Raji (cell line): ENCODE results near the gene PPA2.

Experiments used
- POLR2A ChIP-seq: IDR thresholded peaks from 2 replicates; pipeline ENCODE4 v1.6.1; 2011; ENCODE audit warnings: low read depth, low read length, control low read depth; ENCODE audit not compliant: insufficient read depth

The PPA2 gene

DNA sequence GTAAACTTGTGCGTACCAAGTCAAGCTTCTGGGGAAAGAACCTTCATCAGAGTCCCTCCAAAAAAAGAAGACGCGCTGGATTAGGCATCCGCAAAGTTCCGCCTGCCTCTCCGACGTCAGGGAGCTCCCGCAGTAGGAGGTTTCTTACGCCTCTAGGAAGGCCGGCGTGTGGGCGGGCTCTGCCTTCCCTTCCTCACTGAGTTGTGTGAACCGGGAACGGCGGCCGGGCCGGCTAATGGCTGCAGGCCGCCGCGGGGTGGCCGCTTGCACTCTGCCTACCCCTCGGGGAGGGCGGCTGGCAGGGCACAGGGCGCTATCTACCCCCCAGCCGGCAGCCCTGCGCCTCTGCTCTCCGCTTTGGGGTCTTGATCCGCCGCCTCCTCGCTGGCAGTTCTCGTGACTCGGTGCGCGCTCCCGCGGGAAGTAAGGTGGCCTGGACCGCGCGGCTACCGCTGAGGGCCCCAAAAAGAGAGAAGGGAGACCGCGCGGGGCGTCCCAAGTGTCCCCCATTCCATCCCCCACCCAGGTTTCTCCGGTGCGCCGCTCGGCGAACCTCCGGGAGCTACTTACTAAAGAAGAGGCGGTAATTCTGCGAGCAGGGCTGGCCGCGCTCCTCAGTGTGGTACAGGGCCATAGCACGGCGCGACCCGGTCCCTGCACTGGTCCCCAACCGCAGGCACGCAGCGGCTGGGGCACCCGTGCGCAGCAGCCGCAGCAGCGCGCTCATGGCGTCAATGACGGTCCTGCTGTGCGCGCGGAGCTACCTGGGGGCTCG lies at the start of gene PPA2:
Gene PPA2, minus strand, starts transcription at position 739 of the 775 bp plus-strand sequence. Its CDS starts 12 bp downstream, at position 727.
- peak; percentile 68 for TF ChIP-seq POLR2A

DNA sequence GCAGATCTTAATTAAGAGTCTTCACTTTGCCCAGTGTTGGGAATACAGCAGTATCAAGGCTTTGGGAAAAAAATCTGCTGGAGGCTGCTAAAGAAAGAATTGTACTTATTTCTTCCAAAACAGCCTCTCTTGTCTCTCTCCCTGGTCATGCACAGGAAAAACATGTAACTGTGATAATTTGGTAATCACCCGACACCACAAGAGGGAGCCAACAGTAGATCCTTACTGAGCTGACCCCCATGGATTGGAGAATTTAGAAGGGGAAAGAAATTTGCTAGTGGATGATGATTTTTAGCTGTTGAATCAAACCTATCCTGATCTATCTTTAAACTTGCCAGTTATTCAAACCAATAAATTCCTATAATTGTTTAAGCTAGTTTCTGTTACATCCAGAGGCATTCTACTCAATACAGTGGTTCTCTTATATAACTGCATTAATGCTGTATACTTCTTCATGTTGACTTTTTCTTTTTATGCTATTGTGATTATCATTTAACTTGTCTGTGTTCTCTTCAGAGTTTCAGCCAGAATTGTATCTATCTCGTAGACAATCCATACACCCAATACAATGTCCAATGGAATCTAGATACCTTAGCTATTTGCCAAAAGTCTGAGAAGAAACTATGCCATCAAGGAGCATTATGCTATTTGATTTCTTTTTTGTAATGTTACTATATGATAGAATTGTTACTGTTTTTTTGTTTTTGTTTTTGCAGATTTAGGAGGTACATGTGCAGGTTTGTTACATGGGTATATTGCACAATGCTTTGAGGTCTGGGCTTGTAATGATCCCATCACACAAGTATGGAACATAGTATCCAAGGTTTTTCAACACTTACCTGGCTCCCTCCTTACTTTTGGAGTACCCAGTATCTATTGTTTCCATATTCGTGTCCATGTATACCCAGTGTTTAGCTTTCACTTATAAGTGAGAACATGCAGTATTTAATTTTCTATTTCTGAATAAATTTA lies 47.2 kb upstream of the PPA2 start:
- no peak for TF ChIP-seq POLR2A

GRCh38 chr4:105510245-105510644 lies 36.4 kb upstream of the PPA2 start:
- no peak for TF ChIP-seq POLR2A

DNA sequence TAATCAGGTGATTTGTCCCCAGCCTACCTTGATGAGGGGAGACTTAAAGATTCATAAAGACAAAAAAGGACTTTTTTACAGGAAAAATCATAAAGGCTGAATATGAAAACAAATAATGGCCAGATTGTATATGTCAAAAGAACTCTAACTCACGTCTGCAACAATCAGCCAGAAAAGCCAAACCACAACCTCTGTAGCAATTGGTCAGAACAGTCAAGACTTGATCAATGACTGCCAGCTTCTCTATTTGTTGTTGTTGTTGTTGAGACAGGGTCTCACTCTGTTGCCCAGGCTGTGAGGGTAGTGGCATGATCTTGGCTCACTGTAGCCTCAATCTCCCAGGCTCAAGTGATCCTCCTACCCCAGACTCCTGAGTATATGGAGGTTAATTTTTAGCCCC lies 35.9 kb upstream of the PPA2 start:
- TF ChIP-seq POLR2A = no peak

DNA sequence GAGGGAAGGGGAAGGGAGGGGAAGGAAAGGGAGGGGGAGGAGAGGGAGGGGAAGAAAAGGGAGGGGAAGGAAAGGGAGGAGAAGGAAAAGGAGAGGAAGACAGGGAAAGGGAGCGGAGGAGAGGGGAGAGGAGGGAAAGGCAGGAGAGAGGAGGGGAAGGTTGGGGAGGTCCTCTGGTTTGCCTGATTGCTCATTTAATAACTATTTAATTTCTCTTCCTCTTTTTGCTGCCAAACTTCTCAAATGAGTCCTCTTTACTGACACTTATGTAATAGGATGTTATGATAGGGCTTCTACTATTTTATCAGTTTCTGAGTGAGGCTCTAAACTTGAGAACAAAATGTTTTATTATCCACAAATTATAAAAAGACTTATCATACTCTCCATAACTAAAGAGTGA lies 35.4 kb upstream of the PPA2 start:
- no peak for TF ChIP-seq POLR2A

DNA sequence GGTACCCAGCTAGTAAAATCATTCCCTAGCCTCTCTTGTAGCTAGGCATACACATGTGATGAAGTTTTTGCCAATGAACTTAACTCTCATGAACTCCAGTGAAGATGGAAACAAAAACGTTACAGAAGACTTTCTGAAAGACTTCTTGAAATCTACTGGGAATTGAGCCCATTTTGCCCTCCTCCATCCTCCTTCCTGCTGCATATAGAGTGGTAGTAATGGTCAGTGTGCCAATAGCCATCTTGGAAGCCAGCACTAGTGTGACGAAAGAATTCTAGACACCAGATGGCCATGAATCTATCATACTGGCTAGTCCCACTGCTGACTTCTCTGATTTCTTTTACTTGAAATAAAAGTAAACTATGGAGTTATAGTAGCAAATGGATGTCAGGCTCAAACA lies 30.9 kb upstream of the PPA2 start:
- TF ChIP-seq POLR2A = no peak

- TF ChIP-seq POLR2A = no peak
Observed at GRCh38 chr4:105503484-105503883, 29.6 kb upstream of the PPA2 start.

GRCh38 chr4:105496899-105497298 lies 23.0 kb upstream of the PPA2 start:
- no peak for TF ChIP-seq POLR2A

DNA sequence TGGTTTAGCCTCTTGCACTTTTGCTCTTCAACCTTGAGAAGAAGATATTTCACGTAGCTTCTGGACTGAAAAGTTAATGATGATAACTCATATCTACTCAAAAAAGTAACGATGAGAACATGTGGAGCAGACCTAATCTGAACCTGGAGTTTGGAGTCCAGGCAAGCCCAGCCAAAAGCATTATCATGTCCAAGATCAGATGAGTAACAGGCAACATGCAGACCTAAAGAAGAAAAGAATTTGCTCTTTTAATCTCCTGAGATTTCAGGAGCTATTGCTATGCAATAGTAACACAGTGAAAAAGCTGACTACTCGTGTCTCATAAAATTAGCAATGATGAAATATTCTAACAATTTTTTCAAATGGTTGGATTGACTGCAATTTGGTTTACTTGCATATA lies 21.8 kb upstream of the PPA2 start:
- no peak for TF ChIP-seq POLR2A

GRCh38 chr4:105490523-105490922 lies 16.7 kb upstream of the PPA2 start:
- TF ChIP-seq POLR2A = no peak

DNA sequence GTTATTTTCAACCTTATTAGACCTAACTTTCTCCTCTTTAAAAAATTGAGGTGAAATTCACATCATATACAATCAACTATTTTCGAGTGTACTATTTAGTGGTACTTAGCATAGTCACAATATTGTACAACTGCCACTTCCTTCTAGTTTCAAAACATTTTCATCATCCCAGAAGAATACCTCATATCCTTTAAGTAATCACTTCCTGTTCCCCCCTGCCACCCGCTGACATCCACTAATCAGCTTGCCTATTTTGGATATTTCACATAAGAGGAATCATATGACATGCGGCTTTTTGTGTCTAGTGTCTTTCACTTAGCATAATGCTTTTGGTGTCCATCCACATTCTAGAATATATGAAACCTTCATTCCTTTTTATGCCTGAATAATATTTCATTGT lies 10.0 kb upstream of the PPA2 start:
- no peak for TF ChIP-seq POLR2A

- no peak for TF ChIP-seq POLR2A
Observed at GRCh38 chr4:105474099-105474518, 247 bp upstream of the PPA2 start.

DNA sequence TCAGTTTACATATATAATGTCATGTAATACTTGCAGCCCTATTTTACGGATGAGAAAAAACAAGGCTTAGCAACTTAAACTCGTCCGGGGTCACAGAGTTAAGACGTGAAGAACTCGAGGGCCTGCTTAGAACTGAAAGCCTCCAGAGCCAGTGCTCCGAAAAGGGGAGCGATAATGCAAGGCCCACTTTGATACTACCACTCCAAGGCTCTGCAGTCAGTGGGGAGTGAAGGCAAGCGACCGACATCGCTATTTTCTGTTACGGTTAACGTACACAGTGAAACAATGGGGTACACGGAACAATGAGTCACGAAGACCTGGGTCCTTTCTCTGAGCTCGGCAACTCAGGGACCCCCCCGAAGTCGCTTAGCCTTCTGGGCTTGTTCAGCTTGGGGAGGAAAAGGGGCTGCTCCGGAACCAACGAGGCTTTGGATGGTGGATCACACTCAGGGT lies 965 bp downstream of the PPA2 start:
- no peak for TF ChIP-seq POLR2A

DNA sequence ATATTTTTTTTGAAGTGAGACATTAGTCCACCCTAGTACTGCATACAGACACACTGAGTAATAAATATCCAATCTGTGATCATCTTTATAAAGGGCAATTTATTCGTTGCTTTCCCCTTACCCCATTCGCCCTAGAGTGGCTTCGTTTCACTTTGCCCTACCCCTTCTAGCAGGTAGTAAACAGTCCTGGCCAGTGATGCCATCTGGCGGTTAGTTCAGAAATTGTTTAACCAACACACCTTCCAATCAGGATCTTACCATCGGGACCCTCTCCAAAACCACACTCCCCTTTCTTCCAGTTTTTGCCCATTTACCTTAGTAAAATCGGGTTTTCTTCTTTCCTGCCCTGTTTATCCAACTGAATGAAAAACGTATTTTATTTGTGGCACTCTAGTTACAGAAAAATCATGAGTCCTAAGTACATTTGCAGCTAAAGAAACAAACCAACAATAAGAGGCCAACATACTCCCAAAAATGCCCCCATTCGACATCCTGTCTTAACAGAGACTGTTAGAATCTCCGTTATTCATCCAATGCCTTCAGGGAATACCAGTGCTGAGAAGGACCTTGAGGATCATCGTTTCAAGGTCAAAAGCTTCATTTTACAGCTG lies 2.2 kb downstream of the PPA2 start:
- TF ChIP-seq POLR2A = no peak

DNA sequence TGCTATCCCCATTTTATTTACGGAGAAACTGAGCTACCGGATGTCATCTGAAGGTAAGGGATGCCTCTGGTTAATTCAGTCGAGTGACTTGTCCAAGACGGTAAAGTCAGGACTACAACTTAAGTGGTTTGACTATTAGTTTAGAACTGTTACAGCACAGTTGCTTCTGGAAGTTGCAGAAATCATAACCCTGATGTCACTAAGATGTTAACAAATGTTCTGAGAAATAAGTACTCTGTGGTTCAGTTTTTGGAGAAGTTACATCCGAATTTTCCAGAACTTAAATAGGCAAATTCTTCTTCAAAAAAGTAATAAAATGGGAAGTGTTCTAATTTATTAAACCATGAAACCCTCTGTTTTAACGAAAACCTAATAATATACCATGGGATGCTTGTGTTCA lies 3.1 kb downstream of the PPA2 start:
- TF ChIP-seq POLR2A = no peak
